GM21786 (cell line): ENCODE data around the gene ERP44.
"Not testable (repeated sequence)": the region's sequence is repeated elsewhere in the genome, so short reads cannot be mapped to it uniquely, and the experiment has no call there.

Experiments used
- ATAC-seq: cut with Tn5 transposase; IDR thresholded peaks from one replicate; pipeline ENCODE4 v1.9.1; 2021; ENCODE audit not compliant: unreplicated experiment

ERP44 gene

GRCh38 chr9:100019541-100019940 lies 79.3 kb downstream of the ERP44 start:
- no peak for ATAC-seq

- no peak for ATAC-seq
These were observed 84.0 kb downstream of the ERP44 start for GRCh38 chr9:100014846-100015245.

GRCh38 chr9:100013573-100013972 lies 85.2 kb downstream of the ERP44 start:
- ATAC-seq = no peak

- ATAC-seq = no peak
These were observed 86.5 kb downstream of the ERP44 start for GRCh38 chr9:100012279-100012678.

- no peak for ATAC-seq
These were observed 87.6 kb downstream of the ERP44 start for GRCh38 chr9:100011062-100011681.

GRCh38 chr9:99999797-100000196 lies 99.0 kb downstream of the ERP44 start:
- no peak for ATAC-seq

- ATAC-seq = no peak
These were observed 99.9 kb downstream of the ERP44 start for GRCh38 chr9:99998866-99999265.

GRCh38 chr9:99998266-99998665 lies 100.5 kb downstream of the ERP44 start:
- no peak for ATAC-seq

GRCh38 chr9:99990508-99990907 lies 108.3 kb downstream of the ERP44 start:
- ATAC-seq = not testable (repeated sequence)

DNA sequence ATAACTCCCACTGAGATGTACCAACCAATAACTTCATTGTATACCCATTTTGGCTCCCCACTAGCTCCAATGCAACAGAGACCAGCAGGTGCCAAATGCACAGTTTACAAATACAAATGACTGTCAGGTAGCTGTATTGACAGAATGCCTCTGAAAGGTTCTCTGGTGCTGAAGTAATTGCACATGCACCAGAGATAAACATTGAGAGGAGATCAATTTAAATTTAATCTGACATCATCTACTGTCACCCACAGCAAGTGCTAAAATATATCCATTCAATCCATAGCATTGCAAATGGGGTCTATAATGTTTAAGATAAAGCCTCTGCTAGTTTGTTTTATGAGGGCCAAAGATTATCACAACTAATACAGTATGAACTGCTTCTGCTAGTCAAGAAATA lies 112.2 kb downstream of the ERP44 start:
- no peak for ATAC-seq

GRCh38 chr9:99980598-99980997 lies 118.2 kb downstream of the ERP44 start:
- no peak for ATAC-seq

DNA sequence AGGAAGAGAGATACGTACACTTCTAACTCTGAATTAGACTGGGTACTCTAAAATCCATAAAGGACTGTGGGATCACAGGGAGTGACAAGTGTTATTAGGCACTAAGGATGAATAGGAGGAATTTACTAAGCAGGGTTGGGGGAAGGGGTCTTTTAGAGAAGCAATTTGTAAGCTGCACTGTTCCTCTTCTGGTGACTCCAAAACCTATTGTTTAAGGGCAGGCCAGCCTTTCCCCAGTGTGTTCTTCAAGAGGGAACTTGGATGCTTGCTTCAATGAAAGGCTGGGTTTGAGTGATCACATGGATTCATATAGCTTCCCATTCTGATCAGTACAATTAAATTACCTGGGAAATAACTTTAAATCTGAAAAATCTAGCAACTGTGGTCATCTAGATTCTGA lies 120.6 kb downstream of the ERP44 start:
- no peak for ATAC-seq

- no peak for ATAC-seq
These were observed 121.6 kb downstream of the ERP44 start for GRCh38 chr9:99977033-99977792.

GRCh38 chr9:99973455-99973854 lies 125.3 kb downstream of the ERP44 start:
- no peak for ATAC-seq

- ATAC-seq = no peak
These were observed 127.4 kb downstream of the ERP44 start for GRCh38 chr9:99971410-99971809.

DNA sequence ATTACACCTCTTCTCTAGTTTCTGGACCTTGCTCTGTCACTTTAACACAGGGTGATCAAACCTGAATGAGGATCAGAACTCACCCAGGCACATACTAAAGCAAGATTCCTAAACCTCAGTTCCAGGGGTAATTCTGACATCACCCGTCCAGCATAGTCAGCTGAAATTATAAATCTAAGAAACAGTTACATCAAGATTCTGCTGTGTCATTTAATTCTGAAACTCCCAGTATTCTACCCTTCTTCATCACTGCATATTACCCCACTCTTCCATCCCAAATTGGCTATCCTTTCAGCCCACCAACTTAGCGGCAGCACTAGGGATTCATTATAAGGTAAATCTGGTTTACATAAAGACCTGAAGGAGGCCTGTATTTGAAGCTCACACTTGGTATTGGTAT lies 128.3 kb downstream of the ERP44 start:
- ATAC-seq = no peak

DNA sequence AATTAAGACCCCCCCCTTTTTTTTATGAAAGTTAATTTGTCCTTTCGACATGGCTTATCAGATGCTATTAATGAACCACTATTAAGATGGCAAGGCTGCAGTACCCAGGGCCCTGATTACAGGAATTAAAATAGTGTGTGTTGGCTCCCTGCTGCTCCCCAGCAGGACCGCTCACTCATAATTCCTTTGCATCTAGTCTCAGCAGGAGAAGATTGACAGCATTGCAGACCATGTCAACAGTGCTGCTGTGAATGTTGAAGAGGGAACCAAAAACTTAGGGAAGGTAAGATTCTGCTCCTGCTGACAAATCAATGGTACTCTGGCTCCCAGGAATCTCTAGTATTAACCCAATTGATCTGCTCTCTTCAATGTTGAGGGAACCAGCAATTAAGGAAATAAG lies 131.3 kb downstream of the ERP44 start:
- no peak for ATAC-seq

- ATAC-seq = no peak
These were observed 132.1 kb downstream of the ERP44 start for GRCh38 chr9:99966716-99967115.

- ATAC-seq = no peak
These were observed 132.8 kb downstream of the ERP44 start for GRCh38 chr9:99966001-99966400.

DNA sequence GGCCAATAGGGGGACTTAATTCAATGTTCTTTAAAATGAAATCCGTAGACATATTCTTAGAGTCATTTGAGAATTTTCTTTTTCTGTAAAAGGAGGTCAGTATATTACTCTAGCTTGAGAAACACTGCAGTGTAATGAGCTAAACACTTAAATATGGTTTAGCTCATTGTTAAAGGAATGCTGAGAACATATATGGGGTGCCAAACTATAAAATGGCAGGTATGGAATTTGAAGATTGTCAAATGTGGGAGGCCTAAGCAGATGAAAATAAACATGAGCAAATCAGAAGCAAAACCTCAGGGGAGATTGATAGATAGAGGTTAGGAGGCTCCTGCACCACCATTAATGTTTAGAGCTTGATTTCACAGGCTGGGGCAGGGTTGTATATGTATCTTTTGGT lies 134.5 kb downstream of the ERP44 start:
- no peak for ATAC-seq

DNA sequence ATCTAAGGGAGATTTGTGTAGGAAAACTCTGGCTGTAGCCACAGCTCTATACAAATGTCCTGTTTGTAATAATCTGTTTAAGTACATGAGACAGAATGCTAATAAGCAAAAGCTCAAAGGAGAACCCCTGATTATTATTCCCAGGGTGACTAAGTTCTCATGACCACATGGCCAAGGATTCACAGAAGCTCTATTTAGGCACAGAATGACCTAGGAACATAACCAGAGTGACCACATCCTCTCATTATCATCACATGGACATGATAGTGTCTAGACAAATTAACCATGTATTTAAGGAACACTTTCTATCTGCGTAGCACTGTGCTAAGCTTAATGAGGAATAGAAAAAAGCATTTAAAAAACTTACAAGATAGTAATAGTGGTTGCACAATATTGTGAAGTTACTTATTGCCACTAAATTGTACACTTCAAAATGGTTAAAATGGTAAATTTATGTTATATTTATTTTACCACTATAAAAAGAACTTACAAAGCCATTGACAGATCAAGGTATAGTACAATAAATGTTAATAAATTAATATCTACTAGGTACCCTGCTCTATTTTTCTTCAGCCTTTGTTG lies 136.0 kb downstream of the ERP44 start:
- no peak for ATAC-seq

- ATAC-seq = no peak
These were observed 143.2 kb downstream of the ERP44 start for GRCh38 chr9:99955606-99956005.
